ENCODE measurements around the gene TSSK6.

TSSK6 gene

DNA sequence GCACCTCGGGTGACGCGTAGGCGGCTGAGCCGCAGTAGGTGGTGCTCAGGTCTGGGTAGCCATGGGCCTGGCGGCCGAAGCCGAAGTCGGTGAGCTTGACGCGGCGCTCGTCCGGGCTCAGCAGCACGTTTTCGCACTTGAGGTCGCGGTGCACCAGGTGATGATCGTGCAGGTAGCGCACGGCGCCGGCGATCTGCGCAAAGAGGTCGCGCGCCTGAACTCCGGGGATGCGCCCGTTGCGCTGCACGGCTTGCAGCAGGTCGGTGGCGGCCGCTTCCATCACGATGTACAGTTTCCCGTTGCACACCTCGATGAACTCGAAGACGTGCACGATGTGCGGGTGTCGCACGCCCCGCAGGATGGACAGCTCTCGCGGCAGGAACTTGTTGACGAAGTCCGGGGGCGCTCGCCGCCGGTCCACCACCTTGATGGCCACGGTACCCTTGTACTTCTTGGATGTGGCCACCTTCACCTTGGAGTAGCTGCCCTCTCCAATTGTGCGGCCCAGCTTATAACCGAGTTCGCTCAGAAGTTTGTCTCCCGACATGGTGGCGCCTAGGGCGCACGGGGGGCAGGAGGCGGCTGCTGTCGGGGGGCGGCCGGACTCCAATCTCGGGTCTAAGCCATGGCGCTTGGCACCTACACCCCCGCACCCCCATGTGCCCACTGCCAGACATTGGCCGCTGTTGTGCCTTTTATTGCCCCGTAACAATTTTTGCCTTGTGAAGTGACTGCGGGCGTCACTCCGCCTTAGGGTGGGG, at the start of gene TSSK6:
Gene TSSK6 (minus strand): TSS at position 668 of the 761 bp plus-strand sequence. CDS start 121 bp downstream, at position 547.
- Histone ChIP-seq H3K9ac (ENCODE audit: low read depth in 1 of 2, low read length in 2 of 2) (peak within 1 kb of the TSS; percentile 87 to 95), H3K27me3 (ENCODE audit: control insufficient read depth in 2 of 2, insufficient read depth in 2 of 2, low read length in 2 of 2) (no peaks in the 10 kb centered on the region), H3K9me3 (ENCODE audit: control insufficient read depth in 2 of 2, low read length in 2 of 2) (no peaks in the 10 kb centered on the region), H3K36me3 (ENCODE audit: control insufficient read depth in 2 of 2, insufficient read depth in 2 of 2, low read length in 2 of 2) (peaks cover 0 to 6% of the 10 kb centered on the region in 2 donors), H3K4me1 (ENCODE audit: control insufficient read depth in 2 of 2, insufficient read depth in 2 of 2, low read length in 2 of 2) (peaks cover 7 to 14% of the 10 kb centered on the region in 2 donors), H3K27ac (ENCODE audit: low read depth in 2 of 2, low read length in 2 of 2) (peak within 1 kb of the TSS; percentile 84), H3K4me3 (ENCODE audit: low read length in 2 of 2) (peak within 1 kb of the TSS; percentile 76 to 98)

DNA sequence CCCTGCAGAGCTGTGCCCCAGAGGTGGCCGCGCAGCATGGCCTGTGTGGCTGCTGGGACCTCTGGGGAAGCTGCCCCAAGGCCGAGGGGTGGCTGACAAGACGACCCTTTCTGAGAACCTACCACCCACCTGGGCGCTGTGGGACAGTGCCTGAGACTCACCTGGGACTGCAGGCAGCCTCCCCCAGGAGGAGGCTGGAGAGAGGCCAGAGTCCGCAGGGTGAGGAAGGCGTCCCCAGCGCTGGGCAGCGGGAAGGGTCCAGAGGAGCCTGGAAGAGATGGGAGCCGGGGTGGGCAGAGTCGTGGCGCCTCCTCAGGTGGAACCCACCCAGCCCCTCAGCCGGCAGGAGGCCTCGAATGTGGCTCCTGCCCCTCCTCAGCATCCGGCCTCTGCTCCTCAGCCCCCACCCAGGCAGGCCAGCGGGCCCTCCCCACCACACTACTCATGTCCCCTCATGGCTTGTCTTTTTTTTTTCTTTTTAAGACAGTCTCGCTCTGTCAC, 48.0 kb upstream of the TSSK6 start:
- no peaks in the 10 kb centered on the region for H3K27me3 ChIP-seq (ENCODE audit: control insufficient read depth in 2 of 2, insufficient read depth in 2 of 2, low read length in 2 of 2)
- no peak overlapping the region for H3K4me3 ChIP-seq (ENCODE audit: low read length in 2 of 2)

DNA sequence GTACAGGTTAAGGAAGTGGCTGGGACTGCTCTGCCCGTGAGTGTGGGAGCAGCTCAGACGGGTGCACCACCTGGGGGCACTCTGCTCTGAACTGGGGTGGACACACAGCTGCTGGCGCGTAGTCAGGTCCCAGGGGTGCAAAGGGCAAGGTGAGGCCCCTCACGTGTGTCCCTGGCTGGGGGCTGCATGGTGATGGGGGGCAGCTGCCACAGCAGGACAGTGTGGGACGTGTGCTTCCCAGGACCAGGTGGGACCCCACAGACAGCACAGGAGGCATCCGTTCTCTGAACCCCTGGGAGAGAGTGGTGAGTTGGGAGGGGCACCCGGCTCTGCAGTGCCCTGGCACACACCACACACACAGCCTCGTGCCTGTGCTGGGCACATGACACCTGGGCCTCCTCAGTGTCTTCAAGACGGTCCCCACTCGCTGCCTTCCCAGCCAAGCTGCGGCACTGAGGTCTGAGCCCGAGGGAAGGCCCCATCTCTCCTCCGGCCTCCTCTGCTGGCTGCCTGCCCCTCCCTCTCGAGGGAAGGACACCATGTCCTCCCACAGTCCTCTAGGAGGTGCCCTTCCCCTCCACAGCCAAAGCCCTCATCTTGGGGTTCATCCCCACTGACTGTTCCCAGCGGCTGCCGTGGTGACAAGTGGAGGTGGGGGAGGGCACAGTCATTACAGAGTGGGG, 47.5 kb upstream of the TSSK6 start:
- Histone ChIP-seq H3K4me3 (ENCODE audit: low read length in 2 of 2) (no peak overlapping the region), H3K36me3 (ENCODE audit: control insufficient read depth in 2 of 2, insufficient read depth in 2 of 2, low read length in 2 of 2) (peaks cover 0 to 3% of the 10 kb centered on the region in 2 donors)

More for the DNA sequence above, 48.0 kb upstream of the TSSK6 start:
- Histone ChIP-seq H3K36me3 (ENCODE audit: control insufficient read depth in 2 of 2, insufficient read depth in 2 of 2, low read length in 2 of 2) (peaks cover 0 to 3% of the 10 kb centered on the region in 2 donors), H3K4me1 (ENCODE audit: control insufficient read depth in 2 of 2, insufficient read depth in 2 of 2, low read length in 2 of 2) (no peaks in the 10 kb centered on the region), H3K9me3 (ENCODE audit: control insufficient read depth in 2 of 2, low read length in 2 of 2) (no peaks in the 10 kb centered on the region), H3K27ac (ENCODE audit: low read depth in 2 of 2, low read length in 2 of 2) (no peak overlapping the region), H3K9ac (ENCODE audit: low read depth in 1 of 2, low read length in 2 of 2) (no peak overlapping the region)

DNA sequence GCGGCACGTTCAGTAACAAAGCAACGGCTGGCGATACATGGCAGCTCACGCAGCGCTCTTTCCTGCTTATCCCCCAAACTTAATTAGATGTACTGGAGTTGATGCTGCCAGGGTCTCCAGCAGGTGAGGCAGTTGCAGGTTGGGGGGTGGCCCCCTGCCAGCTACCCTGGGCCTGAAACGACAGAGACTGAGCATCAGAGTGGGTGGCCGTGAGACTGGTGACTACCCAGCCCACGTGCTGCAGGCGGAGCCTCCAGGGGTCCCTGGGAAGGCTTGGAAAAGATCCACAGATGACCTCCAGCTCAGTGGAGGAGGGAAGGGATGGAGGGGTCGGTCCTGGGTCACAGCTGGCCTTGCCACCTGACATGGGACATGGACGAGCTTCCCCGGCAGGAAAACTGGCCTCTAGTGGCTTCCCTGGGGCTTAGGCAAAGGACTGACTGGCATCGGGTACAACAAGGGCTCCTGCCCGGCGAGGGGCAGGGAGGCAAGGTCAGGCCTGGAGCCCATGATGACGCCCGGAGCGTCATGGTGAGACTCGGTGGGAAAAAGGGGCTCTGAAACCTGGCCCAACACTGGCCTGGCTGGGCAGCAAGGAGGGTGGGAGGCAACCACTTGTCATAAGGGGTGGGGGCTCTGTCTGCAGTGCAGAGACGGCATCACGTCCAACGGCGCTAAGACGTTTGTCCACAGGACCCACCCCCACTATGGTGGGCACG, 46.8 kb upstream of the TSSK6 start:
- H3K9ac ChIP-seq (ENCODE audit: low read depth in 1 of 2, low read length in 2 of 2), result no peak overlapping the region
- H3K27me3 ChIP-seq (ENCODE audit: control insufficient read depth in 2 of 2, insufficient read depth in 2 of 2, low read length in 2 of 2), result no peaks in the 10 kb centered on the region
- no peak overlapping the region for H3K4me3 ChIP-seq (ENCODE audit: low read length in 2 of 2)
- peaks cover 0 to 3% of the 10 kb centered on the region in 2 donors for H3K36me3 ChIP-seq (ENCODE audit: control insufficient read depth in 2 of 2, insufficient read depth in 2 of 2, low read length in 2 of 2)
- H3K9me3 ChIP-seq (ENCODE audit: control insufficient read depth in 2 of 2, low read length in 2 of 2), result no peaks in the 10 kb centered on the region
- no peaks in the 10 kb centered on the region for H3K4me1 ChIP-seq (ENCODE audit: control insufficient read depth in 2 of 2, insufficient read depth in 2 of 2, low read length in 2 of 2)
- no peak overlapping the region for H3K27ac ChIP-seq (ENCODE audit: low read depth in 2 of 2, low read length in 2 of 2)

More for the DNA sequence above, 47.5 kb upstream of the TSSK6 start:
- Histone ChIP-seq H3K9me3 (ENCODE audit: control insufficient read depth in 2 of 2, low read length in 2 of 2) (no peaks in the 10 kb centered on the region), H3K9ac (ENCODE audit: low read depth in 1 of 2, low read length in 2 of 2) (no peak overlapping the region), H3K27ac (ENCODE audit: low read depth in 2 of 2, low read length in 2 of 2) (no peak overlapping the region), H3K4me1 (ENCODE audit: control insufficient read depth in 2 of 2, insufficient read depth in 2 of 2, low read length in 2 of 2) (no peaks in the 10 kb centered on the region), H3K27me3 (ENCODE audit: control insufficient read depth in 2 of 2, insufficient read depth in 2 of 2, low read length in 2 of 2) (no peaks in the 10 kb centered on the region)

DNA sequence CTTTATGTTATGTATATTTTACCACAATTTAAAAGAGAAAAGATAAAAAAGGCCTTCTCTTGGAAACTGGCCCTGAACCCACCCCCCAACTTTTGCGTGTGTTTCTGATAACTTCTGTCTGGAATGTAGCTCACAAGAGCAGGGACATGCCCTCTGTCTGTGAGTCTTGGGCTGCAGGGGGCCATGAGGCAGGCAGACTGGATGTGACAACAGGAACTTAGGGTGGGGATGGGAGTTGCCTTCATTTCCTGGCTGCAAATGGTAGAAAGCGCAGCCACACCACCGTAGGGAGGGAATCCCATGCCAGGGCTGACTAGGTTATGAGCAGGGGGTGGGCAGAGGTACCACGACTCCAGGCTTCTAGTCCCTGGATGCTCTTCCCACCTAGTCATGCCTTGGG, 44.6 kb upstream of the TSSK6 start:
- no peak overlapping the region for H3K4me3 ChIP-seq (ENCODE audit: low read length in 2 of 2)
- no peak overlapping the region for H3K27ac ChIP-seq (ENCODE audit: low read depth in 2 of 2, low read length in 2 of 2)
- no peaks in the 10 kb centered on the region for H3K4me1 ChIP-seq (ENCODE audit: control insufficient read depth in 2 of 2, insufficient read depth in 2 of 2, low read length in 2 of 2)
- H3K9me3 ChIP-seq (ENCODE audit: control insufficient read depth in 2 of 2, low read length in 2 of 2), result no peaks in the 10 kb centered on the region
- H3K9ac ChIP-seq (ENCODE audit: low read depth in 1 of 2, low read length in 2 of 2), result no peak overlapping the region
- H3K27me3 ChIP-seq (ENCODE audit: control insufficient read depth in 2 of 2, insufficient read depth in 2 of 2, low read length in 2 of 2), result no peaks in the 10 kb centered on the region
- H3K36me3 ChIP-seq (ENCODE audit: control insufficient read depth in 2 of 2, insufficient read depth in 2 of 2, low read length in 2 of 2), result peaks cover 0 to 3% of the 10 kb centered on the region in 2 donors

DNA sequence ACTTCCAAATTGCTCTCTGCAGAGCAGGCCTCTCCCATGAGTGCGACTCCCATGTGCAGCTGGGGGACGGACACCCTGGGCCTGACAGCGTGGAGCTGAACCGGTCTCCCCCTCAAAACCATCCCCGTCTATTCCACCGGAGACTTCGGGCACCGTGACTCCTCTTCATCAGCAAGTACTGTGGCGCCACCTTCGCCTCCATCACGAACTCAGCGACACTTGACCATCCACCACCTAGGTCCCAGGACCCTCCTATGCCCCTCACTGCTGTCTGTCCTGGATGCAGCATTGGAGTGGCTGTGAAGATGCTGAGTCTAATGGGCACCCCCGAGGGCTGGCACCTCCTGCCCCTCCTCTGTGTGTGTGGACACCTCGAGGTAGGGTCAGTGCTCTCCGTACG, 43.3 kb upstream of the TSSK6 start:
- Histone ChIP-seq H3K9me3 (ENCODE audit: control insufficient read depth in 2 of 2, low read length in 2 of 2) (no peaks in the 10 kb centered on the region), H3K27ac (ENCODE audit: low read depth in 2 of 2, low read length in 2 of 2) (no peak overlapping the region), H3K9ac (ENCODE audit: low read depth in 1 of 2, low read length in 2 of 2) (no peak overlapping the region), H3K36me3 (ENCODE audit: control insufficient read depth in 2 of 2, insufficient read depth in 2 of 2, low read length in 2 of 2) (no peaks in the 10 kb centered on the region), H3K27me3 (ENCODE audit: control insufficient read depth in 2 of 2, insufficient read depth in 2 of 2, low read length in 2 of 2) (no peaks in the 10 kb centered on the region), H3K4me3 (ENCODE audit: low read length in 2 of 2) (no peak overlapping the region), H3K4me1 (ENCODE audit: control insufficient read depth in 2 of 2, insufficient read depth in 2 of 2, low read length in 2 of 2) (no peaks in the 10 kb centered on the region)

DNA sequence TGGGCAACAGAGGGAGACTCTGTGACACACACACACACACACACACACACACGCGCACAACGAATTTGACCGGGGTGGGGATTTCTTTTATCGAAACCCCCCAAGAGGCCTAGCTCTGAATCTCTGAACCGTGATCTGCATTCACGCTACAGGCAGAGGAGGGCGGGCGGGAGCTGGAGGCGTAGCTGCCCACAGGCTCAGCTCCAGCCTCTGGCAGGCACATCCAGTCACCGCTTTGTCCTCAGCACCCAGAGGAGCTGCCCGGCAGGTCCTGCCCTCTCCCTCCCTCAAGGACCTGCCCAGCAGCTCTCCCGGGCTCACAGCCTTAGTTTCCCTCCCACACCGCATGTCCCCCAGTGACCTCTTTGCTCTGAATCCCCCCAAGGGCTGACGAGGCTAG, 42.7 kb upstream of the TSSK6 start:
- Histone ChIP-seq H3K36me3 (ENCODE audit: control insufficient read depth in 2 of 2, insufficient read depth in 2 of 2, low read length in 2 of 2) (no peaks in the 10 kb centered on the region), H3K9ac (ENCODE audit: low read depth in 1 of 2, low read length in 2 of 2) (no peak overlapping the region), H3K9me3 (ENCODE audit: control insufficient read depth in 2 of 2, low read length in 2 of 2) (no peaks in the 10 kb centered on the region), H3K27ac (ENCODE audit: low read depth in 2 of 2, low read length in 2 of 2) (no peak overlapping the region), H3K4me3 (ENCODE audit: low read length in 2 of 2) (no peak overlapping the region), H3K27me3 (ENCODE audit: control insufficient read depth in 2 of 2, insufficient read depth in 2 of 2, low read length in 2 of 2) (no peaks in the 10 kb centered on the region), H3K4me1 (ENCODE audit: control insufficient read depth in 2 of 2, insufficient read depth in 2 of 2, low read length in 2 of 2) (no peaks in the 10 kb centered on the region)

DNA sequence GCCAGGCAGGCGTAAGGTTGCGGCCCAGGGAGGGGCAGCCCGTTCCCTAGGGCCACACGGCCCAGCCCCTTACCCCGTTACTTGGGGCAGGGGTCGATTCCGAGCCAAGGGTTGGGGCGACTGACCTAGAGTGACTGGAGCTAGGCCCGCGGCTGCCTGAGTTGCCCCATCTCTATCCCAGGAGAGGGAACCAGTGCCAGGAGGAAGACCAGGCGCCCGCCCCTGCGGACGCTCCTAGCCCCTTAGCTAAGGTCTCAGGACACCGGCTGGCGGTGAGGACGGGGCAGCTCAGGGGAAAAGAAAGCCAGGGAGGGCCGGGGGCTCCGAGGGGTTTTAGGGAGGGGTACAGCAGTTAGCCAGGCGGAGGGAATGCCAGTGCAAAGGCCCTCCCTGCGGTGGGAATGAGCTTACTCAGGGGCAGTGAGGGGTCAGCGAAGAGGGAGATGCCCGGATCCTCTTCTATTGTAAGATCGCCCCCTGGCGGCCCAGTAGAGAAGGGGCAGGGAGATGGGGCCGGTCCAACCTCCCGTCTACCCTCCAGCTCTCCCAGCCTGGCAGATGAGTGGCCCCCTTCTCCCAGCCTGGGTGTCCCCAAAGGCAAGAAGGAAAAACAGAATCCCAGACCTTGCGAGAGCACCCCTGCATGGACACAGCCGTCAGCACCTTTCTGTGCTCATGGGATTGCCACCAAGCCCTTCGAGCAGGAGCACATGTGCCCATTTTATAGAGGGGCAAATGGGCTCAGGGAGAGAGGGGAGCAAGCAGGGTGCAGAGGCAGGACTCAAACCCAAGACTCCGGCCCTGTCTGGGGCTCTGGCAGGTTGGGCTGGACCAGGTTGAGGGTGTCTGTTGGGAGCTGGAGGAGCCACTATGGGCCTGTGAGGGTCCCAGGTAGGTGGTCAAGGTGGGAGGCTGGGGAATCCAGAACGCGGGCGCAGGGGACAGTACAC, 39.0 kb upstream of the TSSK6 start:
- no peaks in the 10 kb centered on the region for H3K9me3 ChIP-seq (ENCODE audit: control insufficient read depth in 2 of 2, low read length in 2 of 2)
- no peaks in the 10 kb centered on the region for H3K4me1 ChIP-seq (ENCODE audit: control insufficient read depth in 2 of 2, insufficient read depth in 2 of 2, low read length in 2 of 2)
- H3K4me3 ChIP-seq (ENCODE audit: low read length in 2 of 2), result no peak overlapping the region
- H3K27ac ChIP-seq (ENCODE audit: low read depth in 2 of 2, low read length in 2 of 2), result no peak overlapping the region
- no peaks in the 10 kb centered on the region for H3K36me3 ChIP-seq (ENCODE audit: control insufficient read depth in 2 of 2, insufficient read depth in 2 of 2, low read length in 2 of 2)
- no peaks in the 10 kb centered on the region for H3K27me3 ChIP-seq (ENCODE audit: control insufficient read depth in 2 of 2, insufficient read depth in 2 of 2, low read length in 2 of 2)
- H3K9ac ChIP-seq (ENCODE audit: low read depth in 1 of 2, low read length in 2 of 2), result no peak overlapping the region

DNA sequence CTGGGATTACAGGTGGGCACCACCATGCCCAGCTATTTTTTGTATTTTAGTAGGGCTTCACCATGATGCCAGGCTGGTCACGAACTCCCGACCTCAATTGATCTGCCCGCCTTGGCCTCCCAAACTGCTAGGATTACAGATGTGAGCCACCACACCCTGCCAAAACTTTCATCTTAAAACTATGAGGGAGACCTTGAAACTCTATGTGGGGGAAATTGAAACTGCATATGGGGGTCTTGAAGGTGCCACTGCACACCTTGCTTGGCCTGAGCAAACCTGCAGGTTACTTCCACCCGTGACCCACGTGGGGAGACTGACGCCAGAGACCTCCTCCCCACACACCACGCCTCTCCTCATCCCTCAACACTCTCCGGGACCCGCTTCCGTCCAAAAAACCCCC, 38.3 kb upstream of the TSSK6 start:
- H3K9ac ChIP-seq (ENCODE audit: low read depth in 1 of 2, low read length in 2 of 2), result no peak overlapping the region

More for the DNA sequence above, 38.3 kb upstream of the TSSK6 start:
- Histone ChIP-seq H3K27me3 (ENCODE audit: control insufficient read depth in 2 of 2, insufficient read depth in 2 of 2, low read length in 2 of 2) (no peaks in the 10 kb centered on the region), H3K4me3 (ENCODE audit: low read length in 2 of 2) (no peak overlapping the region), H3K27ac (ENCODE audit: low read depth in 2 of 2, low read length in 2 of 2) (no peak overlapping the region), H3K36me3 (ENCODE audit: control insufficient read depth in 2 of 2, insufficient read depth in 2 of 2, low read length in 2 of 2) (no peaks in the 10 kb centered on the region), H3K4me1 (ENCODE audit: control insufficient read depth in 2 of 2, insufficient read depth in 2 of 2, low read length in 2 of 2) (no peaks in the 10 kb centered on the region), H3K9me3 (ENCODE audit: control insufficient read depth in 2 of 2, low read length in 2 of 2) (no peaks in the 10 kb centered on the region)
